Neural cell (in vitro differentiated cells): ENCODE measurements around the gene FASTKD2.

Source experiments
- CTCF ChIP-seq: fragments of 450-650 bp; IDR thresholded peaks from 2 replicates; pipeline ENCODE4 v1.5.1; 2014; ENCODE audit warnings: antibody characterized with exemption, mild to moderate bottlenecking, moderate library complexity; ENCODE audit not compliant: poor library complexity, severe bottlenecking
- EZH2 ChIP-seq: fragments of 200-600, 300-800 bp; shearing (Covaris generic), sonication (generic); IDR thresholded peaks from 2 replicates; pipeline ENCODE4 v1.6.1; 2014; ENCODE audit warnings: antibody characterized with exemption, low read length, borderline replicate concordance, mild to moderate bottlenecking; ENCODE audit not compliant: insufficient read depth, poor library complexity, severe bottlenecking
- RAD21 ChIP-seq: fragments of 450-650 bp; conservative IDR thresholded peaks from 2 replicates; pipeline ENCODE4 v1.6.1; 2014; ENCODE audit warnings: antibody characterized with exemption, mild to moderate bottlenecking, moderate library complexity

GRCh38 chr2:206774871-206775270, 9.5 kb downstream of the FASTKD2 start:
- TF ChIP-seq CTCF: no peak
- no peak for TF ChIP-seq EZH2
- no peak for TF ChIP-seq RAD21
